ENCODE data around the gene DPY19L3.
"Not testable (repeated sequence)": the region's sequence is repeated elsewhere in the genome, so short reads cannot be mapped to it uniquely, and the experiment has no call there.

The DPY19L3 gene

DNA sequence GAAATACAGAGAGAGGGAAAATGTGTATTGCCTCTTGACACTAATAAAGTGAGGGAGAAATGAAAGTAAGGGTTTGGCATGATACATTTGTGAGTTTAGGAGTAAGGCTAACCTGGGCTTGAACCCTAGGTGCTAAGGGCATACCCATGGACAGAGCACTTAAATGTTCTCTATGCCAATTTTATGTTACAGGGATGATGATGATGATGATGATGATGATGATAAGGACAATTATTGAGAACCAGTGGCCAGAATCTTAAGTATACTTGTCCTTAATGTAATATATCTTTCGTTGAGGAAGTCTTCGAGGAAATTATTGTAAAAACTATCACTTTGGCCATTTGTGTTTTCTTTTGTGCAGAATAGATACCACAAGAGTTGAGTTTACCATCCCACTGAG is 33.2 kb downstream of the DPY19L3 start:
- no peak for DNase-seq (ENCODE audit: low spot score)

DNA sequence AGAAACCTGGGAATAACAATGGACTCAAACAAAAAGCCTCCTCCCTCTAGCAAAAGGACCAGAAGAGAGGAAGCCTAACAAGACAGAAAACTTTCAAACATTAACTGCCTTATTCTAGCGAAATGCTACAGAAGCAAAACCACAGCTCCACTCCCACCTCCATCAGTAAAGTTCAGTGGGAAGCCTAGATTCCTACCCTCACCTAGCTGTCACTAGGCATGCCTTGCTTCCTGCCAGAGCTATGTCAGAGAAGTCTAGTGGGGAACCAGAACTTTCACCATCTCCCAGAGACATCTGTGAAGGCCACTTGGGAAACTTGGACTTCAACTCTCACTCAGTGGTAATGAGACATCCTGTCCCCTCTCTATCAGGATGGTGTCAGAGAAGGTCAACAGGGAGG is 37.1 kb downstream of the DPY19L3 start:
- no peak for DNase-seq (ENCODE audit: low spot score)

DNA sequence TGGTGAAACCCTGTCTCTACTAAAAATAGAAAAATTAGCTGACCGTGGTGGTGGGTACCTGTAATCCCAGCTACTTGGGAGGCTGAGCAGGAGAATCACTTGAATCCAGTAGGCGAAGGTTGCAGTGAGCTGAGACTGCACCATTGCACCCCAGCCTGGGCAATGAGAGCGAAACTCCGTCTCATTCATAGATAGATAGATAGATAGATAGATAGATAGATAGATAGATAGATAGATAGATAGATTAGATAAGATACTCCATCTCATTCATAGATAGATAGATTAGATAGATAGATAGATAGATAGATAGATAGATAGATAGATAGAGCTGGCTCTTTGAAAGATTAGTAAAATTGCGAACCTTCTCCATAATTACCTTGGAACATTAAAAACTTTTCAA is 42.0 kb downstream of the DPY19L3 start:
- not testable (repeated sequence) for DNase-seq (ENCODE audit: low spot score)

DNA sequence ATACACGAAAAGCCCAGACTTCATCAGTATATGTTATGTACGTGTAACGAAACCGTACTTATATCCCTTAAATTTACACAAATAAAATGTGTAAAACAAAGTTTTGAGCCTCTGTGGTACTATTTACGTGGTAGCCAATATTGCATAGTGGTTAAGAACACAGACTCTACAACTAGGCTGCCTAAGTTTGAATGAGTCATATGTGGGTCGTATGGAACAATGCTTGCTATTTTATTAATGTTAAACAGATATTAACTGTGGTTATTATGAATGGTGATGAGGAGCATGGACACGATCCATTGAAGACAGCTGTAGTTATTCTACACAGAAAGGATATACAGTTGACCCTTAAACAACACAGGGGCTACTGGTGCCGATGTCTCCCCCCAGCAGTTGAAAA is 42.5 kb downstream of the DPY19L3 start:
- no peak for DNase-seq (ENCODE audit: low spot score)

DNA sequence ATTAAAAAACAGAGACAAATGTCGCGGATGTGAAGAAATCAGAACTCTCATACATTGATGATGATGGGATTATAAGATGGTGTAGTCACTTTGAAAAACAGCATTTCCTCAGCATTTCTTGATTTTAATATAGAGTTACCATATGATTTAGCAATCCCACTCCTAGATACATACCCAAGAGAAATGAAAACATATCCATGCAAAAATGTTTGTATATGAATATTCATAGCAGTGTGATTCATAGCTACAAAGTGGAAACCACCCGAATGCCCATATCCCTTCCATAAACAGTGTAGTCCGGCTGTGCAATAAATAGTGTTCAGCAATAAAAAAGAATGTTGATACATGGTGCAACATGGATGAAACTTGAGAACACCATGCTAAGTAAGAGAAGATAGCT is 44.6 kb downstream of the DPY19L3 start:
- DNase-seq (ENCODE audit: low spot score), result no peak

DNA sequence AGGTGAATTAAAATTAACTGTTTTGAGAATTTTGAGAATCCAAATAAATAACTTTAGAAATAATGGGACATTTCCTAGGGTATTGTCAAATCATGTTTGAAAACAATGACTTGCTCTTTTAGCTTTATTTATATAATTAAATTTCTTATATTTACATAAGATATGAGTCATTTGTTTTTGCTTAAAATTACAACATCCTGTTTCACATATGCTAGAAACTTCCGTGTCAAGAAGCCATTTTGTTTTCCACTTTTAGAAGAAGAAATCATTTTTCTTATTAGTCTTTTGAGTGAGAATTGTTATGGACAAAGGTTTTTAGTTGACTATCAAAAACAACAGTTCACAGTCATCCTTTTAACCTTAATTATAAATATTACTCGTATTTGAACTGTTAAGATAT is 48.2 kb downstream of the DPY19L3 start:
- no peak for DNase-seq (ENCODE audit: low spot score)

DNA sequence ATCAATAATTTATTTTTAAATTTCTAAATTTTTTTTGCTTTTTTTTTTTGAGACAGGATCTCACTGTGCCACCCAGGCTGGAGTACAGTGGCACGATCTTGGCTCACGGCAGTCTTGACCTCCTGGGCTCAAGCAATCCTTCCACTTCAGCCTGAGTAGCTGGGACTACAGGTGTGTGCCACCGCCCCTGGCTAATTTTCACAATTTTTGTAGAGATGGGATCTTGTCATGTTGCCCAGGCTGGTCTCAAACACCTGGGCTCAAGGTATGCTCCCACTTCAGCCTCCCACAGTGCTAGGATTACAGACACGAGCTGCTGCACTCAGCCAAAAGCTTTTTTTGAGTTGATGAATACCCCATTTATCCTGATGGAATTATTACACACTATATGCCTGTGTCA is 50.8 kb downstream of the DPY19L3 start:
- DNase-seq (ENCODE audit: low spot score), result no peak

DNA sequence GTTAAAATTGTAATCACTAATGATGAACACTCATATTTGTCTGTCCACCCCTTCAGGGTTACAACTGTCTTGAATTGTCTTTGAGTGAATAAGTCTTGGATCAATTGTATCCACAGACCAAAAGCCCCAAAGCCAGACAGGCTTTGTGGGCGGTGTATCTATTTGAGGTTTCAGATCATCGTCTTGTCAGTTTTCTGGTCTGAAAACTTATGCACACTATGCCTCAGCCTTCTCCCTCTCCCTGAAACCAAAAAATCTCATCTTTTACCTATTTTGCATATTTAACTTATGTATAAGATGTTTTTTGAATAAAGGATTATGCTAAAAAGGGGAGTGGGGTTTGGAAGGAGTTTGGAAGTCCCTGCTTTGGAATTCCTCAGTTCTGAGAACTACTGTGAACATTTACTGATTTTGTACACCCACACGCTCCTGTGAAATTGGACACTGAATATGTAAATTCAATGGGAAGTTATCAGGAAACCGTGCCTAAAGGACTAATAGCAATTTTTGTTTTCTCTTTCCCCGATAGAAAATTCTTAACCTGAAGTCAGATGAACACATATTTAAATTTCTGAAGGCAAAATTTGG is 52.1 kb downstream of the DPY19L3 start:
- DNase-seq (ENCODE audit: low spot score), result no peak

DNA sequence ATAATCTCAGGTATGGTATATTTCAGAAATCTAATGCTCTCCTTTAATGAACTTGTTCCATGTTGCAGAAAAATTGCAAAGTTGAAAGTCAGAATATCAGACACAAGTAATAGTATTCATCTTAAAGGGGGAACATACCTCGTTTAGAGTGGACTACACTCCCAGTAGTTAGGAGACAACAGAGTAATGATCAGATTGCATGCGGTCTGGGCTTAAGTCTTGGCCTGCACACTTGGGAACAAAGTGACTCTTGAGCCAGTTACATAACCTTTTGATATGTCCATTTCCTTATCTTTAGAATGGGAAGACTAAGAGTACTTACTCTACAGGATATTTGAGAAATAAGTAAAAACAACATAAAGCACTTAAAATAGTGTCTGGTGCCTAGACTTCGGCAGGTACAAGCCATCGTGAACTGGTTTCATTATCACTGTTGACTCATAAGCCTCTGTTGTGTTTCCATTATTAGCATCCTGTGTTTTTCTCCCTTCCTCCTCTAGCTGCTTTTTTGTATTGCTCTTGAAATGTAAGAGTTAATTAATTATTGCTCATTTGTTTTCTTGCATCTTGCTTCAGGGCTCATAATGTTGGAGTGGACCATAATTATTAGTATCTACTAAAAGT is 53.0 kb downstream of the DPY19L3 start:
- DNase-seq (ENCODE audit: low spot score), result no peak

DNA sequence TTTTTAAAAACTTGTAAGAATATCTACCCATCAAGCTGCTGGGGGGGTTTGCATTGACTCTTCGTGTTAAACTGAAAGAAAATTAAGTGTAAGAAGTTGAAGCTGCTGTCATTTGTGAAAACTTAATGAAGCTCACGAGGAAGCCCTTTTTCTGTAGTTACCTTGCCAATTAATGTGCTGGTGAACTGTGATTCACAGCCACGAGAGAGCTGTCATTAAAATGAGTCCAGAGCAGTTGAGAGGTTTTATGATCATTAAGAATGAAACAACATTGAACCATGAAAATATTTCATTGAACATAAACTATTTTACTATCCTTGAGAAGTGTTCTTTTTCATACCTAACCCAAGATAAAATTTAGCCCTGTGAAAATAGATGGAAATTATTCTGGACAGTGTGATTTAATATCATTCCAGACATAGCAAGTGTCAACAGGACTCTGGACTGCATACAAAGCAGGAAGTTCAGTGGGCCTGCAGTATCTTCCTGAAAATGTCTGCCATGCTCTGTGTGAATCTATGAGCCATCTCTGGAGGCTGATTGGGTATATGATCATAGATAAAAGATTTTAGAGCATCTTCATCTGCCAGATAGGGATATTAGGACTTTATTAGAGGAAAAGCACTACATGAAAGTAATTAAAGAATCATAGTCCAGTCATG is 53.8 kb downstream of the DPY19L3 start:
- DNase-seq (ENCODE audit: low spot score), result no peak

DNA sequence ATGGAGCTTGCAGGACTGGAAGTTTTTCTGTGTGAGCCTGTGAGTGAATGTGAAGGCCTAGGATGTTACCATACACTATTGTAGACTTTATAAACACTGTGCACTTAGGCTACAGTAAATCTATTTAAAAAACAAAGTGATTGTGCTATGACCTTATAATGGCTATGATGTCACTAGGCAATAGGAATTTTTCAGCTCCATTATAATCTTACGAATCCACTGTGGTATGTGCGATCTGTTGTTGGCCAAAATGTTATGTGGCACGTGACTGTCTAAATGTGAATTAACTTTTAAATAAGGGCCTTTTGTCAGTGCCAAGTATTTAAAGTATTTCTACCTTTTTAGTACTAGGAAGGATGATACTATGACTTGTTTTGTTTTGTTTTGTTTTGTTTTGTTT is 54.9 kb downstream of the DPY19L3 start:
- no peak for DNase-seq (ENCODE audit: low spot score)

DNA sequence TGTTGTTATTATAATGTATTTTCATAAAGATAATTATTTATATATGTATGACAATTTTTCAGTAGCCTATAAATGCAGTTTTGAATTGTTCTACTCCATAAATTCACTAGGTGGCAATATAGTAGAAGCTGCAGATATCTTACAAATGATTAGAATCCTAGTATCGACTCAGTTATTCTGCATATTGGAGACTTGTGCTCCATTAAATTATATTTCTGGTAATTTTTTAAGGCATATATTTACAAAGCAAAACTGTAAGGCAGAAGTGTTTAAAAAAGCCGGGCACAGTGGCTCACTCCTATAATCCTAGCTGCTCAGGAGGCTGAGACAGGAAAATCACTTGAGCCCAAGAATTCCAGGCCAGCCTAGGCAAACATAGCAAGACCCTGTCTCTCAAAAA is 58.7 kb downstream of the DPY19L3 start:
- no peak for DNase-seq (ENCODE audit: low spot score)

DNA sequence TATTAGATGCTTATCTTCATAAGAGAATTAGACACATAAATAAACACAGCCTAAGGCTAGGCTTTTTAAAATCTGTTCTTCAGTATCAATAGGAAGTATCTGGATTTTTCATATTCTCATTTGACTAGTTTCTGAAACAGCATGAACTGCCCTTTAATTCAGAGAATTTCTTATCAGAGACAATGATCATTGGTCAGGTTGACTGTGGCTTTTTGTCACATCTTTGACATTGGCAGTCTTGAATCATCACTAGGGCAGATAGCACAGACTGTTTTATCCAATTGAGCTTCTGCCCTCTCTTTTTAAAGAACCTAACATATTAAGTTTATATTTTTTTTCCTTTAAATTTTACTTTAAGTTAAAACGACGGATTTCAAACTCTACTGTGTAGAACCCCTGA is 59.6 kb downstream of the DPY19L3 start:
- DNase-seq (ENCODE audit: low spot score), result no peak

DNA sequence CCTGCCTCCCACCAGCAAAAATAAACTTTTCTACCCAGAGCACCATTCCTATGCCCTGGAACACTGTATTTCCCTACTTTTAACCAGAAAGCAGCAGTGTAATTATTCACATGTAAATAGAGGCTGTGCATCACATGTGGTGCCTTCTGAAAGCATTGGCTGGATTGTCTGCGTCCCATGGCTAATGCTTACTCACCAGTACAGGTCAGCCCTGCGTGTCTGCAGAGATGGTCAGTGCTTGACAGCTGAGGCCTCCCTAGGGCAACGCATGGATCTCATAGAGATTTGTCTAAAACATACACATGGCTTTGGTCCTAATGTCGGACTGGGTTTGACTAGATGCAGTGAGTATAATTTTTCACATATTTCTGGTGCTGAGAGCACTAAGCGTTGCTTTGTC is 64.2 kb downstream of the DPY19L3 start:
- no peak for DNase-seq (ENCODE audit: low spot score)

DNA sequence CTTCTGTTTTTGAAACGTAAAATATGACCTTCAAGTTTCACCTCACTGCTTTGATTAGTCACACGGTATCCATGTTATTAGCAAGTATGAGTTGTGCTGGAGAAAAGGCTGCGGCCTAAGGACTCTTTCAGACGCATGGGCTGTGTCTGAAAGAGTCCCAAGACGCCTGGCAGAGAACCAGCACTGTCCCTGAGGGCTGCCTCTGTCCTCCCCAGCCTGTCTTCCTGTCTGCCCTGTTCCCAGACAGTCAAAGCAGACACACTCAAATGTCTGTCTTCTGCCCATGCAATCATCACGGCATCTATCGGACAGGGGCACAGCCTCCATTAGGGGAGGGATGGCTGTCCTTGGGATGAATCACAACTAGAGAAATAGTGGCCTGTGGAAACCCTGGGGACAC is 65.5 kb downstream of the DPY19L3 start:
- no peak for DNase-seq (ENCODE audit: low spot score)

DNA sequence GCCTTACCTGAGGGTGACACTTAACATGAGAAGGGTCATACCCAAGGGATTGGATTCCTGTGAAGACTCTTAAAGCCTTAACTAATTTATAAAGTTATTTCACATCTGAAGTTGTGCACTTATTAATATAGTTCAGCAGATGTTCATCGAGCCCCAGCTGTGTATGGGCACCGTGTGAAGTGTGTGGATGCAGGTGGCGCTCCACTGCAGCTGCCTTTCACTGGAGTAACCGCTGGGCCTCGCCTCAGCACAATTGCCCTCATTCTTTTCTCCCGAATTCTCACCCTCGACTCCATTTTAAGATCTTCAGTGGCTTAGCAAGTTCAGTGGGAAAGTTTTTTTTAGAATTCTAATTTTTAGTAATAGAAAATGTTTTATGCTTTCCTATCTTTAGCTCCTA is 66.2 kb downstream of the DPY19L3 start:
- DNase-seq (ENCODE audit: low spot score), result no peak

DNA sequence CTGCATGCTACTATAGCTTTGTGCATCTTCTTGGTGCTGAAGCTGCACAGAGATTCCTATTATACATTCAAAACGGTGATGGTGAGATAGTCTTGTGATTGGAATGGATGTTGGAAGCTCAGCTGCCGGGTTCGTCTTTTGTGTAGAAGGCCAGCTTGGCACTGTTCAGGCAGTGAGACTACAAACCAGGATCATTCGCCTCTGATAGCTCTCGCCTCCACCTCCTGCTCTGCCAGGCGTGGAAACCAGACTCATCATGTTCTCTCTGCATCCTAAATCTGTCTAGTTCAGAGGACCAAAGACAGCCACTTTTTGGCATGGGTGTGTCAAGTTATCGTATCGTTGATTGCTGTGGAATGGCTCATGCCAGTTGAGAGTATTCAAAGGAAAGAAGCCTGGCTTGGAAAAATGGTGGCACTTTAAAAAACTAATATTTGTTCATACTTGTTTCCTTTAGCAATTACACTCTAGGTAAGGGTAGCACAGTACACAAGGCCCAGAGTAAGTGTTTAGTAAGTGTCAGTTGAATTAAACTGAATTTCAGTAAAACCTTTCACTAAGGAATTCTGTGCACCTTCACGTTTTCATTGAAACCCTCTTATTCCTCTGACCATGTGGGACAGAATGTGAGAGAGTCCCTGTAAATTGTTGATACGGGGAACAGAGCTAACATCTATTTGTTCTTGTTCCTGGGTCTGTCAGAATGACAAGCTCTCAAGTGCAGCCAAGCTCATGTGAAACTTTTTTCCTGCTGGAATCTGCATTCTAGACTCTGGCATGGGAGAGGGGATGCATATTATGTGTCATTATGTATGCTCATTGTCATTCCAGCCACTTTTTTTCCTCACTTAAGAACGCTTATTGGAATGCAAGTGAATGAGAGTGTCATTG is 69.8 kb downstream of the DPY19L3 start:
- DNase-seq (ENCODE audit: low spot score), result no peak

DNA sequence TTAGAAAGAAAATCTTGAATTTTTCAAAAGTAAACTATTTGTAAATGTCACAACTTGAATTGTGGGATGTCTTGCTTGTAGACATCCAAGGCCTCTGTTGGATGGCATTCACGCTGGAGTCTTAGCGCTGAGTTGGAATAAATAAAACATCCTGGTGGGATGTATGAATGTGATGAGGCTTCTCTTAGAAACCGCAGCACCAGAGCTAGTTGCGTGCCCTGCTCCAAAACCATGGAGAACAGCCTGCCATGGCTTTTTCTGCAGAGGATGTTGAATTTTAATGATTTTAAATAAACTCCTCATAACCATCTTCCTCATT is 70.4 kb downstream of the DPY19L3 start:
- no peak for DNase-seq (ENCODE audit: low spot score)

DNA sequence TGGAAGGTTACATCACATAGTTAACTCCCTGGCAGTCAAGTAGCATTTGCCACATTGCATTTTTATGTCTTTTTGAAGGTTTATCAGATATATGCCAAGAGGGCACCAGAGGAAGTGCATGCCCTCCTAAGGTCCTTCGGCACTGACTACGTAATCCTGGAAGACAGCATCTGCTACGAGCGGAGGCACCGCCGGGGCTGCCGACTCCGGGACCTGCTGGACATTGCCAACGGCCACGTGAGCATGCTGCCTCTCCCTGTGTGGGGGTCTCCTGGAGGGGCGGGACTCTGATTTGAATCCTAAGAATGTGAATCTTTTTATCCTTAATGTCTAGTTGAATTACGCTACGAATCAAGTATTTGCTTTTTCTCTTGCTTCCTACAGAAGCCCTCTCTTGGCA is 74.8 kb downstream of the DPY19L3 start:
- DNase-seq (ENCODE audit: low spot score), result no peak

DNA sequence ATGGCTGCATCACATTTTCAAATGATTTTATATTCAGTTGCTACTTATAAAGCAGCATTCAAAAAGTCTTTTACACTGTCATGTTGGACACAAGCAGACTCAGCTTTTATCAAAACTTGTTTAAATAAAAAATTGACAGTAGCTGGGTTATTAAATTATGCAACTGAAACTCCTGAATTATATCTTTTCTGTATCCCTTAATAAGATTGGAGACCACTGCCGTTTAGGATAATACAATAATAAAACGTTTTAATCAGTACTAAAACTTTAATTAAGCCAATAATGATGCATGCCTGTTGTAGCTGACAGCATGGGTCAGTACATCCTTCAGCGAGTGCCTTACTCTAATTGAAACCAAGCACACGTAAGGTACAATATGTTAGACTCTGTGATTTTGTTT is 78.0 kb downstream of the DPY19L3 start:
- DNase-seq (ENCODE audit: low spot score), result no peak

DNA sequence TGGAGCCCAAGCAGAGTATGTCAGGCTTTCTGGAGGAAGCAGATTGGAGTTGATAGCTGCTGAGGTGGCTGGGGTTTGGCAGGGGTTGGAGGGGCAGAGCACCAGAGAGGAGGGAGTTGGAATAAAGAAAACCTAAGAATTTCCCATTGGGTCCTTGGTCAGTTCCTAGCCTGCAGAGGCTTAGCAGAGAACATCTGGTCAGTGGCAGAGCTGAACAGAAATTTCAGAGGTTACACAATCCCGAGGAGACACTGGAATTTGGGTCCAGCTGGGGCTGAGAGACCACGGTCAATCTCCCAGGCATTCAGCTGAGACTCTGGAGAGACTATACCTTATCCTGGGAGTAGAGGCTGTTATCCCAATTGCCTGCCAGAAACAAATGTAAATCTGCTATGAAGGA is 84.4 kb downstream of the DPY19L3 start:
- DNase-seq (ENCODE audit: low spot score), result no peak

DNA sequence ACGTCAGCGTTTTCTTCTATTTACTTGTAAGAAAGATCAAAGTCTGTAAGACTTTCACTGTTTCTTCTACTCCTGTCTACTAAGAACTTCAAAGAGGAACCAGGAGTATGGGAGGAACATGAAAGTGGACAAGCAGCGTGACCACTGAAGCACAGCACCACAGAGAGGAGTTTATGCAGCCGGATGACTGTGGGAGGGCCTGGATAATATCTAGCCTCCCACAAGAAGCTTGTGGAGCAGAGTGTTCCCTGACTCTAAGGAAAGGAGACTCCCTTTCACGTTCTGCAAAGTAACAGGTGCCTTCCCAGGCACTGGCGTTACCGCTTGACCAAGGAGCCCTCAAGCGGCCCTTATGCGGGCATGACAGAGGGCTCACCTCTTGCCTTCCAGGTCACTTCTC is 91.8 kb downstream of the DPY19L3 start:
- no peak for DNase-seq (ENCODE audit: low spot score)

DNA sequence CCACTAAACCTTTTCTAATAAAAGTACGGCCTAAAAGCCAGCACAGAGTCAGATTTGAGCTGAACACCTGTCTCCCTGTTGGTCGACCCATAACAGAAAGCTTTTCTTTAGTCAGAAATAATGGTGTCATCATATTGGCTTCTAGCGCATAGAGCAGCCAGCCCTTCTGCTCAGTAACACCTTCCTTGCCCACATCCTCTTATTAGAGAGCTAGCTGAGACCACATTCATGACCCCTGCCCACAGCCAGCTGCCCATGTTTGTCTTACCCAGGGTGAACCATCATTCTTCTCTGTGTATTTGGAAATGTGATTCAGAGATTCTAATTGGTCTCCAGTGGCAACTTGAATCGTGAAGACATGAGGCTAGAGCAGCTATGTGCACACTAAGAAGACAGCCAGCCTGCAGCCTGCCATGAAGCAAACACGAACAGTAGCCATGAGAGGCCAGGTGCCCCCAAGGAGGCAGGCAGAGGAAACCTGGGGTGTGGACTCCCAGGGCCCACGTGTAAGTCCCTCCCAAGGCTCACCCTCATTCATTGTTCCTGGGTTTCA is 93.2 kb downstream of the DPY19L3 start:
- no peak for DNase-seq (ENCODE audit: low spot score)
